HG02885 (cell line): ENCODE data around the gene SLC49A3.
"Not testable (repeated sequence)": the region's sequence is repeated elsewhere in the genome, so short reads cannot be mapped to it uniquely, and the experiment has no call there.

ENCODE experiments used
- ATAC-seq: cut with Tn5 transposase; IDR thresholded peaks from one replicate; pipeline ENCODE4 v1.9.1; 2021; ENCODE audit warnings: mild to moderate bottlenecking; ENCODE audit not compliant: unreplicated experiment, poor library complexity

The SLC49A3 gene

DNA sequence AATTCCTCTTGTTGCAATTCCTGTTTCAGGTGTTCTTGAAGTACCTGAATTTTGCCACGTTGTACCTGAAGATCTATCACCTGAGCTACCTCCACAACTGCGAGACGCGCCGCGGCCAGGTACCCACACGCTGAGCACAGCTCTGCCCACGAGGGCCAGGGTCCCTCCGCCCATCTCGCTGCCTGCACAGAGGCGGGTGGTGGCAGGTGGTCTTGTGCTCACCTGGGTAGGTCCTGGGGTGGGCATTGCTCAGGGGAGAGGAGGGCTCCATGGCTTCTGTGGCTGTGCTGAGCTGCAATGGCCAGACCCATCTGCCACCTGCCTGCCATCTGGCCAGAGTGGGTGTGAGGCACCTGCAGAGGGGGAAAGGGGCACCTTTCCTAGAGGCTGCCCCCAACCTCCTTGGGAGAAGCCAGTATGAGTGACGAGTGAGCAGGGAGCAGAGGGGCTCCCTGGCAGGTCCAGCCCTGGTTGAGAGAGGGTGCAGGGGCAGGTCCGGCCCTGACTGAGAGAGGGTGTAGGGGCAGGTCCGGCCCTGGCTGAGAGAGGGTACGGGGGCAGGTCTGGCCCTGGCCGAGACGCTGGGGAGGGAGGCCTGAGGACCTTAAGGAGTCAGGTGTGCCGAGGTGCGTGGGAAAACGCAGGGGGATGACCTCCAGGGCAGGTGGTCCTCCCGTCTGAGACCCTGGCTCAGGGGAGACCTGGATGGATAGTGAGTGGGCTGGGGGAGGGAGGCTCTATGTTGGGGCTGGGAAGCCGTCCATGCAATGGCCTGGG lies 52.9 kb downstream of the SLC49A3 start:
- ATAC-seq, result no peak

DNA sequence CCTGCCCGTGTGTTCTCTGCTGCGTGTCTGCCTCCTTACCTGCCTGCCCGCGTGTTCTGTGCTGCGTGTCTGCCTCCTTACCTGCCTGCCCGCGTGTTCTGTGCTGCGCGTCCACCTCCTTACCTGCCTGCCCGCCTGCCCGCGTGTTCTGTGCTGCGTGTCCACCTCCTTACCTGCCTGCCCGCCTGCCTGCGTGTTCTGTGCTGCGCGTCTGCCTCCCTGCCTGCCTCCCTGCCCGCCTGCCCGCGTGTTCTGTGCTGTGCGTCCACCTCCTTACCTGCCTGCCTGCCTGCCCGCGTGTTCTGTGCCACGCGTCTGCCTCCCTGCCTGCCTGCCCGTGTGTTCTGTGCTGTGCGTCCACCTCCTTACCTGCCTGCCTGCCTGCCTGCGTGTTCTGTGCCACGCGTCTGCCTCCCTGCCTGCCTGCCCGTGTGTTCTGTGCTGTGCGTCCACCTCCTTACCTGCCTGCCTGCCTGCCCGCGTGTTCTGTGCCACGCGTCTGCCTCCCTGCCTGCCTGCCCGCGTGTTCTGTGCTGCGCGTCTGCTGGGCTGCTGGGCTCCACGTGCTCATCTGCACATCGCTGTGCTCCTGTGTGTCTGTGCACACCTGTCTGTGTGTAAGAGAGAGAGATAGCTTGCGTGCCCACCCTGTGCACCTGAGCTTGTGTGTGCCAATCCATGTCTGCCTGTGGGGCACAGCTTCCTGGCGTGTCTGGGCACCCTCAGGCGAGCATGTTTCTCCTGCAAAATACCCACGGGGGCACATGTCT lies 53.7 kb downstream of the SLC49A3 start:
- not testable (repeated sequence) for ATAC-seq

DNA sequence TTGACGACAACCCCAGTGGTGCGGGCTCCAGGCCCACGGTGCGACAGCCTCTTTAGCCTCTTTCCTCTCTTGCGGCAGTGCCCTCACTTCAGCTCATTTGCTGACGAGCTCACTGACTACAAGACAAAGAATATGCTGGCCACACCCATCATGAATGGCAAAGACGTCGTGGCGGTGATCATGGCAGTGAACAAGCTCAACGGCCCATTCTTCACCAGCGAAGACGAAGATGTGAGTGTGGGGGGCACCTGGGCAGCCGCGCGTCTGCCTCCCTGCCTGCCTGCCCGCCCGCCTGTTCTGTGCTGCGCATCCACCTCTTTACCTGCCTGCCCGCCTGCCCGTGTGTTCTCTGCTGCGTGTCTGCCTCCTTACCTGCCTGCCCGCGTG lies 54.4 kb downstream of the SLC49A3 start:
- no peak for ATAC-seq

DNA sequence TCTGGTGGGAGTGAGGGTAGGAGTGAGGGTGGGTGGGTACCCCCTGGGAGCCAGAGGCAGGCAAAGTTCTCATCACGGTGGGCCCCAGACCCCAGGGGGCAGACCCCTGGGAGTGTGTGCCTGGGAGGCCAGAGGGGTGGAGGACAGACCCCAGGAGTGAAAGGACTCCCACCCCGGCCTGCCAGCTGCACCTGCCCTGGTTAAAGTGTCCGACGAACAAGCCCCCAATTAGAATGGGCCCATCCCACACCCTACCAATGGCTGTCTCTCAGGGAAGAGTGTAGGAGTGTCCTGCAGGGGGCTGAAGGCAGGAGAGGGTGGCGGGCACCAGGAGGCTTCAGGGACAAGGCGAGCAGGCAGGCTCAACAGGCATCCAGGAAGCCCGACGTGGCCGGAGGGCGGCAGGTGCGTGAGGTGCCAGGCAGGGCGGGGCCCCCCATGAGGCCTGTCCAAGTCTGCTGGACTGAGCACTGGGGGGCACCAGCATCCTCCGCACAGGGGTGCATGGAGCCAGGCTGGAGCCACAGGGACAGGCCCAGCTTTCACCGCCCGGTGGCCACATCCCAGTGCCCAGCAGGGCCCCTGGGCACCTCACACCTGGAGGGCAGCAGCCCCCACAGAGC lies 54.9 kb downstream of the SLC49A3 start:
- no peak for ATAC-seq

DNA sequence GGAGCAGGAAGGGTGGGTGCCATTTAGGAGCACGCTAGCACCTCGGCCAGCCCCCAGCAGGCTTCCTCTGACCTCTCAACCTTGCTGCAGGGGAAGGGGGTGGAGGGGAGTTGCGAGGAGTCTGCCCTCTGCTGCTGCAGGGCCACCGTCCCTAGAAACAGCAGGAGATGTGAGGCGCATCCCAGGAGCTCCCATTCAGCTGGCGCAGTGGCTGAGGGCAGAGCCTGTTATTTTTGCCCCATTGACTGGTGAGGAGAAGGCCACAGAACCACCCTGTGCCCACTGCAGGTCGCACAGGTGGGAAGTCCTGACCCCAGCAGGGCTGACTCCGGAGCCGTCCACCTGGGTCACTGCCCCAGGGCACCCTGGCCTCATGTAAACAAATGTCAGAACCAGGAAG lies 55.5 kb downstream of the SLC49A3 start:
- ATAC-seq, result no peak

DNA sequence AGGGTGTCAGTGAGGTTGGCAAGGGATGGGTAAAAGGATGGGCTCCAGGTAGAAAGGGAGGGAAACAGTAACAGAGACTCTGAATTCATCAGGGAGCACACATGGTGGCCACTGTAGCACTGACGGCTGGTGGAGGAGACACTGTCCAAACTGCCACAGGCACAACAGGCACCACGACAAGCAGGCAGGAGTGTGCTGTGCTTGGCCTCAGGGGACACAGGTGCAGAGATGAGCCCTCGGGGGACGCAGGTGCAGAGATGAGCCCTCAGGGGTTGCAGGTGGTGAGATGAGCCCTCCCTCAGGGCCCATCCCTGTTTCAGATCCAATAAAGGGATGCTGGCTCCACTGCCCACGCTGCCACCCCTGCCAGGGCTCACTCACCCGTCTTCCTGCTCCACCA lies 56.0 kb downstream of the SLC49A3 start:
- no peak for ATAC-seq

DNA sequence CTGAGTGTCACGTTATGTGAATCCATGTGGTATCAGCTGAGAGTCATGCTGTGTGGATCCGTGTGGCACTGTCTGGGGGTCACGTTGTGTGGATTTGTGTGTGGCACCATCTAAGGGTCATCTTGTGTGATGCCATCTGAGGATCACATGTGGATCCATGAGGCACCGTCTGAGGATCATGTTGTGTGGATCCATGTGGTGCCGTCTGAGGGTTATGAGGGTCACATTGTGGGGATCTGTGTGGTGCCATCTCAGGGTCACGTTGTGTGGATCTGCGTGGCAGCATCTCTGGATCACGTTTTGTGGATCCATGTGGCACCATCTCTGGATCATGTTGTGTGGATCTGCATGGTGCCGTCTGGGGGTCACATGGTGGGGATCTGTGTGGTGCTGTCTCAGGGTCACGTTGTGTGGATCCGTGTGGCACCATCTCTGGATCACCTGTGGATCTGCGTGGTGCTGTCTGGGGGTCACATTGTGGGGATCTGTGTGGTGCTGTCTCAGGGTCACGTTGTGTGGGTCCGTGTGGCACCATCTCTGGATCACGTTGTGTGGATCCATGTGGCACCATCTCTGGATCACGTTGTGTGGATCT lies 56.7 kb downstream of the SLC49A3 start:
- ATAC-seq, result no peak
